GM06990 (cell line): ENCODE data around the gene CYSLTR2.
"Not testable (repeated sequence)": the region's sequence is repeated elsewhere in the genome, so short reads cannot be mapped to it uniquely, and the experiment has no call there.

ENCODE experiments used
- DNase-seq: peaks from one replicate; pipeline ENCODE4 v3.0.0-alpha.2; 2011; ENCODE audit not compliant: insufficient read length; ENCODE audit errors: extremely low read depth
- H3K27me3 ChIP-seq: replicated peaks from 2 replicates; pipeline ENCODE4 v1.6.0; 2011; ENCODE audit warnings: low read length; ENCODE audit not compliant: control insufficient read depth, insufficient read depth
- H3K36me3 ChIP-seq: 2 replicates; pipeline ENCODE4 v1.5.1; 2011; ENCODE audit warnings: low read length; ENCODE audit not compliant: control insufficient read depth, insufficient read depth
- H3K4me3 ChIP-seq: replicated peaks from 2 replicates; pipeline ENCODE4 v1.5.1; 2011; ENCODE audit warnings: low read depth, mild to moderate bottlenecking, control low read depth, low read length
- TF ChIP-seq, protein P1 (sequence below): IDR thresholded peaks from 2 replicates; pipeline ENCODE4 v1.5.1; 2011; ENCODE audit warnings: low read length, control low read depth, mild to moderate bottlenecking, inconsistent platforms; ENCODE audit not compliant: insufficient read depth, poor library complexity, severe bottlenecking

Gene CYSLTR2

DNA sequence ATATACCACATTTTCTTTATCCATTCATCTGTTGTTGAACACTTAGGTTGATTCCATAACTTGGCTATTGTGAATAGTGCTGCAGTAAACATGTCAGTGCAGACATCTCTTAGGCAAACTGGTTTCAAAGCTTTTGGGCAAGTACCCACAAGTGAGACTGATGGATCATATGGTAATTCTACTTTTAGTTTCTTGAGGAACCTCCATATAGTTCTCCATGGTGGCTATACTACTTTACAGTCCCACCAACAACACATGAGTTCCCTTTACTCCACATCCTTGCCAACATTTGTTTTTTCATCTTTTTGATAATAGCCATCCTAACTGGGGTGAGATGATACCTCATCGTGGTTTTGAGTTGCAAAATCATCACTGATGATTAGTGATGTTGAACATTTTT lies 8.5 kb downstream of the CYSLTR2 start:
- Histone ChIP-seq H3K27me3 (no peaks in the 10 kb centered on the region), H3K4me3 (no peak overlapping the region), H3K36me3 (no peaks in the 10 kb centered on the region)
- TF ChIP-seq, protein P1, sequence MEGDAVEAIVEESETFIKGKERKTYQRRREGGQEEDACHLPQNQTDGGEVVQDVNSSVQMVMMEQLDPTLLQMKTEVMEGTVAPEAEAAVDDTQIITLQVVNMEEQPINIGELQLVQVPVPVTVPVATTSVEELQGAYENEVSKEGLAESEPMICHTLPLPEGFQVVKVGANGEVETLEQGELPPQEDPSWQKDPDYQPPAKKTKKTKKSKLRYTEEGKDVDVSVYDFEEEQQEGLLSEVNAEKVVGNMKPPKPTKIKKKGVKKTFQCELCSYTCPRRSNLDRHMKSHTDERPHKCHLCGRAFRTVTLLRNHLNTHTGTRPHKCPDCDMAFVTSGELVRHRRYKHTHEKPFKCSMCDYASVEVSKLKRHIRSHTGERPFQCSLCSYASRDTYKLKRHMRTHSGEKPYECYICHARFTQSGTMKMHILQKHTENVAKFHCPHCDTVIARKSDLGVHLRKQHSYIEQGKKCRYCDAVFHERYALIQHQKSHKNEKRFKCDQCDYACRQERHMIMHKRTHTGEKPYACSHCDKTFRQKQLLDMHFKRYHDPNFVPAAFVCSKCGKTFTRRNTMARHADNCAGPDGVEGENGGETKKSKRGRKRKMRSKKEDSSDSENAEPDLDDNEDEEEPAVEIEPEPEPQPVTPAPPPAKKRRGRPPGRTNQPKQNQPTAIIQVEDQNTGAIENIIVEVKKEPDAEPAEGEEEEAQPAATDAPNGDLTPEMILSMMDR, result no peak
- no peak for DNase-seq

DNA sequence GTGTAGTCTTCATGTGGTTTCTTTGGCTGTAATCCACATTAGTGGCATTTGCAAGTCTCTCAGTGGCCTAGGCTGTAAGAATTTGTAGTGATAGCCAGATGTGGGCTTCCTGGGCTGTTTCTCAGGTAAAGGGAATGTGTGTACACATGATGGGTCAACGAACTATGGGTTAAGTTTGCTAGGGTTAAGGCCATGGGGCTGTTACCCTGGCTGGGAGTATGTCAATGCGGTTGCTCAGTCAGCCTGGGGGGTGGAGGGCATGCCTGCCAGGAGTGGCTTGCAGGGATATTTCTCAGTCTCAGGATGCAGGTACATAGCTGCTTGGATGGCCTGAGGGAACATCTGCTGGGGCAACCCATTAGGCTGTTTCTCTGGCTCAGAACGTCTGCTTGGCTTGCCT lies 13.4 kb downstream of the CYSLTR2 start:
- no peaks in the 10 kb centered on the region for H3K27me3 ChIP-seq
- TF ChIP-seq, protein P1, result no peak
- no peak for DNase-seq
- no peaks in the 10 kb centered on the region for H3K36me3 ChIP-seq
- no peak overlapping the region for H3K4me3 ChIP-seq

DNA sequence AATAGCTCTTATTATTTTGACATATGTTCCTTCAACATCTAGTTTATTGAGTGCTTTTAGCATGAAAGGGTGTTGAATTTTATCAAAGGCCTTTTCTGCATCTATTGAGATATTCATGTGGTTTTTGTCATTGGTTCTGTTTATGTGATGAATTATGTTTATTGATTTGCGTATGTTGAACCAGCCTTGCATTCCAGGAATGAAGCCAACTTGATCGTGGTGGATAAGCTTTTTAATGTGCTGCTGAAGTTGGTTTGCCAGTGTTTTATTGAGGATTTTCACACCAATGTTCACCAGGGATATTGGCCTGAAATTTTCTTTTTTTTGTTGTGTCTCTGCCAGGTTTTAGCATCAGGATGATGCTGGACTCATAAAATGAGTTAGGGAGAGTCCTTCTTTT lies 17.7 kb downstream of the CYSLTR2 start:
- not testable (repeated sequence) for H3K4me3 ChIP-seq, H3K36me3 ChIP-seq, H3K27me3 ChIP-seq, DNase-seq

DNA sequence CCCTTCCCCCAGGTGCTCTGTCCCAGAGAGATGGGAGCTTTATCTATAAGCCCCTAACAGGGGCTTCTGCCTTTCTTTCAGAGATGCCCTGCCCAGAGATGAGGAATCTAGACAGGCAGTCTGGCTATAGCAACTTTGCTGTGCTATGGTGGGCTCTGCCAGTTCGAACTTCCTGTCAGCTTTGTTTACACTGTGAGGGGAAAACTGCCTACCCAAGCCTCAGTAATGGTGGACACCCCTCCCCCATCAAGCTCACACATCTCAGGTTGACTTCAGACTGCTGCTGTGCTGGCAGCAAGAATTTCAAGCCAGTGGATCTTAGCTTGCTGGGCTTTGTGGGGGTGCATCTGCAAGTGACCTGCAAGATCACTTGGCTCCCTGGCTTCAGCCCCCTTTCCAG lies 21.5 kb downstream of the CYSLTR2 start:
- H3K36me3 ChIP-seq, result no peaks in the 10 kb centered on the region
- no peak for DNase-seq

DNA sequence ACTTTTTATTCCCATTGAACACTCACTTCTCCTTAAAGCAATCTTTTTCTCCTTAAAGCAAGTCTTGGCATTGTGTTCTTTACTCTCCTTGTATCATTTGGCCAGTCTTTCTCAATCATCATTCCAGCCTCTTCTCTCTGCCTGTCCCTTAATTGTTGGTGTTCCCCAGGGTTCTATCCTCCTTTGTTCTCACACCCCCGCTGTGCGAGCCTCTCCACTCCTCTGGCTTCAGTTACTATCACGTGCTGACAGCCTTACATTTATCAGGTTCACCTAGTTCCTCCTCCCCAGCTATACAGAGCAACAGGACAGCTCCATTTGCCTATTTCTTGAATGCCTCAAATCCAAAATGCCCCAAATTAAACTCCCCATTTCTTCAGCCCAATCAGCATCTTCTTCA lies 24.6 kb downstream of the CYSLTR2 start:
- DNase-seq, result no peak

More for the DNA sequence above, 21.5 kb downstream of the CYSLTR2 start:
- TF ChIP-seq, protein P1, result no peak
- Histone ChIP-seq H3K27me3 (no peaks in the 10 kb centered on the region), H3K4me3 (no peak overlapping the region)

DNA sequence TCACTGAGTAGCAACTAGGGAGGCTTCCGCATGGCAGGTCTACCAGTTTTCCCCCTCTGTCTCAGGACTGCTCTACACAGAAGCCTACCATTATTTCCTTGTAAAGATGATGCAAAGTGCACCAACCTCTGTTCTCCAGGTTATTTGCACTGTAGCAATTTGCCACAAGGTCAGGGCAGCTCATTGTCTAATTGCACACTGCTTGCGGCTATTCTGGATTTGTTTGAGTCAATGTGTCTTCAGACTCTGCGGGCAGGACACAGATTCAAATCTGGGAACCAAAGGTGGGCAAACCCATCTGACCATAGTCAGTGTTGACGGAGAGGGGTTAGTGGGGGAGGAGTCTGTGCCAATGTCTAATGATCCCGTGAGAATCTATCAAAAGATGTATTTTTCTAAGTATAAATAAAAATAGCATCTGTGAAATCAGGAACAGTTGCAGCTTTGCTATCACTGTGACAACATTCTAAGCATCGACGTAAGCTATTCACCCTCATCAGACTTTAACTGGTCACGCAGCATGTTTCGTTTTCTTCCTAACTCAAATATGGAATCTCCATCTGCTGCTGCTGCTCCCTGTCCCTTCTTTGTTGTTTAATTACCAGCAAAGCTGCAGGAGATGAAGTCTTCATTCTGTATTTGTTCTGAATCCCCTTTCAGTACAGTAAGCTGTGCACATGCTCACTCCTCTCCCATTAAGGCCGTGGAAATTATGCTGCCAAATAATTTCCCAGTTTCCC lies 26.4 kb downstream of the CYSLTR2 start:
- H3K4me3 ChIP-seq, result no peak overlapping the region
- no peaks in the 10 kb centered on the region for H3K27me3 ChIP-seq
- DNase-seq, result no peak
- TF ChIP-seq, protein P1, result no peak
- H3K36me3 ChIP-seq, result no peaks in the 10 kb centered on the region

More for the DNA sequence above, 24.6 kb downstream of the CYSLTR2 start:
- TF ChIP-seq, protein P1, result no peak
- H3K4me3 ChIP-seq, result no peak overlapping the region
- no peaks in the 10 kb centered on the region for H3K36me3 ChIP-seq
- no peaks in the 10 kb centered on the region for H3K27me3 ChIP-seq
